Retinal pigment epithelial cell (primary cell): ENCODE measurements around the gene POU2F2.

ENCODE experiments used
- DNase-seq: peaks from one replicate; pipeline ENCODE4 v3.0.0-alpha.2; 2010; ENCODE audit warnings: low read depth
- H3K4me3 ChIP-seq: 2 replicates; pipeline ENCODE4 v1.5.1; 2011; ENCODE audit warnings: mild to moderate bottlenecking, low read length, control low read depth, moderate library complexity
- CTCF ChIP-seq: conservative IDR thresholded peaks from 2 replicates; pipeline ENCODE4 v1.5.1; 2011; ENCODE audit warnings: low read depth, low read length, control low read depth, inconsistent platforms

Gene POU2F2

GRCh38 chr19:42088471-42089190 is 43.6 kb downstream of the POU2F2 start:
- no peak for TF ChIP-seq CTCF
- H3K4me3 ChIP-seq = no peak overlapping the region
- DNase-seq = no peak

GRCh38 chr19:42086770-42087550 is 45.3 kb downstream of the POU2F2 start:
- DNase-seq = no peak
- TF ChIP-seq CTCF = no peak
- no peak overlapping the region for H3K4me3 ChIP-seq

GRCh38 chr19:42086188-42086736 is 46.0 kb downstream of the POU2F2 start:
- no peak for DNase-seq
- TF ChIP-seq CTCF = no peak

GRCh38 chr19:42083537-42083936 is 48.7 kb downstream of the POU2F2 start:
- TF ChIP-seq CTCF = no peak
- no peak overlapping the region for H3K4me3 ChIP-seq
- no peak for DNase-seq

More at GRCh38 chr19:42086188-42086736, 46.0 kb downstream of the POU2F2 start:
- H3K4me3 ChIP-seq = no peak overlapping the region

GRCh38 chr19:42081584-42082203 is 50.6 kb downstream of the POU2F2 start:
- peak; percentile 70 for TF ChIP-seq CTCF
- no peak for DNase-seq
- H3K4me3 ChIP-seq = no peak overlapping the region

GRCh38 chr19:42080764-42081375 is 51.4 kb downstream of the POU2F2 start:
- H3K4me3 ChIP-seq = no peak overlapping the region
- TF ChIP-seq CTCF = no peak
- no peak for DNase-seq
